ENCODE measurements around the gene ETS1.

Gene ETS1

DNA sequence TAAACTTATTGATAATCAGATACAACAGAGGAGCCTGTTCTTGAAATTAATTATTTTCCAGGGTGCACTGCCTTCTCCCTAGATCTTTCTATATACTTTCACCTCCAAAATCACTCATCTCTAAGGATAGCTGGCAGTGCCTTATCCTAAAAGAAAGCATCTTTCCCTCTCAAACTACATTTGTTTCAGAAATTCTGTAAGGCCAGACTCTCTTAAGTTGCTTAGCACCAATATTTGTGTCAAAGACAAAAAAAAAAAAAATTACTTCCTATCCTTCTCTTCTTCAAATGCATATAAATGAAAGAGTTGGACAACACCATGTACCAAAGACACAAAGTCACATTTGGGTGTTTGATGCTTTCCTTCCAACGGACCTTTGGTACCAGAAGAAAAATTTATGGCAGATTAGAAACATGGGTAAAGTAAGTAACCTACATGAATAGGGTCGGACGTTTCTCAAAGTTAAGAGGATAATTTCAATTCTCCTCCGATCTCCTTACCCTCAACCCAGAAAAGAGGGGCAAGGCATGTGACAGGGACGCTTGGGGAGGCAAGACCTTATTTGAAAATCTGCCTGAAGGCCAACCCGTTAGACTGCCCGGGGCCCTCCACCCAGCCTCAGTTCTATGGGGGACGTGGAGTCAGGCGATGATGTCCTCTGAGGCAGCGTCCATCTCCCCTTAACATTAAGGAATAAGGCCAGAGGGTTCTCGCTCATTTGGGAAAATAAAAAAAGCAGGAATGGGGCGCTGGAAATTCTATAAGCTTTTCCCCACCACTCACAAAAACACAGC lies 66.3 kb downstream of the ETS1 start:
- DNase-seq: peak in 1 of 51 donors; percentile 23

DNA sequence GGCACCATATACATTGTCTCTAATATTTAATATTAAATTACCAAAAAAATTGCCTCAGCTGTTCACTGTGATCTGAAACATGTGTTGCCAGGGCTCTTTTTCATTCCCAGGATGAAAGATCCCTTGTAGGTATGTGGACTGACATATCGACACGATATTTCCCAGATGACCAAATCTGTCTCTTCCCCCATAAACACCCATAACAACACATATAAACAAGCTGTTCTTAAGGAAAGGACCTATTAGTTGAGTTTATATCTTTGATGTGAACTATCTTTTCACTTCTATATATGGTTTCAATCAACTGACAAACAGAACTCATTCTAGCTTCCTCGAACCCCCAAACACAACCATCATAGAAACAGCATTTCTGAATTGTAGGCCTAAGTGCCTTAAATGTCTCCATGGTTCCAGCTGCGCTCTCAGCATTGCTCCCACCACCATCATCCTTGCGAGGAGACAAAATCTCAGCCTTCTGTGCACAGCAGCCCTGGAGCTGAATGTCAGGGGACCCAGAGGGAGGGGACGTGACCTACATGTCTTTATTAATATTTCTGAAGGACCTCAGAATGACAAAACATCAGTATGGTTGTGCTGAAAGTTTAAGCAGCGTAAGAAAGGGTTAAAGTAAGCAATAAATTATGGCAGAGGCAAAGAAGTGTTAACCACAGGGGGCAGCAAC lies 67.0 kb downstream of the ETS1 start:
- DNase-seq: no peak

DNA sequence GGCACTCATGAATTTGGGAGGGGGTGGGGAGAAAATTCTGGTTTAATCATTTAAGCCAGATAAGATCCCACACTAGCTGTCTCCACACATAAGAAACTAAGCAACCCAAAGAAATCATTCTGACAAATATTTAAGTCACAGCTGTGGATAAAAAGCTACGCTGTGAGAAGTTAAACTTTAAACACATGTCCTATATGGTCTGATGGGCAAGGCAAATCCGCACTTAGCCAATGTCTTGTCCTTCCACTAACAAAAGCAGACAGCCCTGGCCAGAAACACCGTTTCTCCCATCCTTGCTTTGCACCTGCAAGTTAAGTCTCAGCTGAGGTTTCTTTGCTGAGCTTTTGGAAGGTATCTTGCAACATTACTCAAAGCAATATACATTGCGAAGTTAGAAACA lies 68.0 kb downstream of the ETS1 start:
- no peak for DNase-seq

DNA sequence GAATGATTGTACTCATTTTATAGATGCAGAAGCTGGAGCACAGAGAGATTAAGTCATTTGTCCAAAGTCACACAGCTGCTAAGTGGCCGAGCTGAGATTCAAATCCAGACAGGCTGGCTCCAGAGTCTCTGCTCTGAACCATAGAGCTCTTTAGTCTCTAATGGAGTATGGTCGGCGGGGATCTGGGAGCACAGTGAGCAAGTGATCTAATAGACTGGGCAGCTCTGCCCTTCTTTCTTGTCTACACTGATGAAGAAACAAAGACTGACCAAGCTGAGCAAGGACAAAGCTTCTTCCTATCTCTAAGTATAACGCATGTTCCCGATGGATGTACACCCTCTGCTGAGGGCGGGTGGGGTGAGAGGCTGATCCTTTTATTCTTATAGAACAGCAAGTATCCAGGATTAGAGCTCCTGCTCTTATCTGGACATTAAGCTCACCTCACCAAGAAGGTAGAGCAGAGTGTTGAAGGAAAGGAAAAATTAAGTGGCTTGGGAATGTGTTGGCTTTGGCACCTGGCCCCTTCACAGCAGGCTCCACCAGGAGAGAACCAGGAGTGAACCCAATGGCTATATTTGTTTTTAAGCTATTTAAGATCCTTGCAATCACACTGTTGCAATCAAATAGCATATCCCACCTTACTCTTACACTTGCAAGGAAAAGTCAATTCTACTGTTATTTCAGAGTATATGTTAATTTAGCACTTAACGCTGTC lies 68.7 kb downstream of the ETS1 start:
- no peak for DNase-seq

DNA sequence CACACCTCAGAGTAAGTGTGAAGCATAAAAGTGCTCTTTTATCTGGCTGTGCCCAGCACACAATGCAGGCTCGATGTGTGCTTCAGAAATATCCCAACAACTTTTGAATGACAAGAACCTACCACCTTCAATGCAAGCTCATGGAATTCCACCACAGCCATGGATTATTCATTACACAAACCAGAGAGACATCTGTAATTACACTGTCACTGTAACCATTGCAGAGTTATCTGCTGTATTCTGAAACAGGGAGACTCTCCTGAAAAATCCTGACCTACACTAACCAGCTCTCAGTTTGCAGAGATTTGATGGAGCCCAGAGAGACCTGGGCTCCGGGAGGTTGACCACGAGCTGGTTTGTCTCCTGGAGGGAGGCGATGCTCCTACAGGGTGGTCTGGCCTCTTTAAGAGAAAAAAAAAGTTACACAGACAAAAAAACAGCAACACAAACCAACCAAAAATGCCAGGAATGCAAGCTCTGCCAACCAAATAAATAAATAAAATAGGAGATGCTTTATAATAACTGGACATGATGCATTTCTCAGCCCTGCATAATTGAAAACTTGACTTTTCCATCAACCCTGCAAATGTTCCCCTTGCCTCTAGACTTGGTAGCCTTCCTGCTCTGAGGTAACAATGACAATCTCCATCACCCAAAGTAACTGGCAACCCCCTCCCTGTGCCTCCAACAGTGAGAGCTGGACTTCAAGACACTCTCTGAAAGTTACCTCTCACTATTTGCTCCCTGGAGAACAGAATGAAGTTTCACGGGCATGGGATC lies 69.7 kb downstream of the ETS1 start:
- DNase-seq: no peak

DNA sequence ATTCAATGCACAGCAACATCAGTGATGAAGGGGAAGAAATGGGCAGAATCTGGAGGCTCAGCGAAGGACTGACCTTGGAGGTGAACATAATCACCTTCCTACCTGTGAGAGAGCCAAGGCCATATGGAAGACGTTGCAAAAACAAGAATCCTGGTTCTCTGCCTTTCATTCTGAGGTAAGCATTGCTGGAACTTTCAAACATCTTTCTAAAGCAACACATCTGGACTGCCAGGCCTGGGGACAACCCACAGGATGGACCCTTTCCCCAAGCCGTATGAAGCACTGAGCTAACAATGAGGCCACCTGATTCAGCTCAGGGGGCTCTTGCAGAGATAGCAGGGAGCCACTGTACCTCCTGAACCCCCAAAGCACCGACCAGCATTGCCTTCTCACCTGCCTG lies 70.5 kb downstream of the ETS1 start:
- no peak for DNase-seq

DNA sequence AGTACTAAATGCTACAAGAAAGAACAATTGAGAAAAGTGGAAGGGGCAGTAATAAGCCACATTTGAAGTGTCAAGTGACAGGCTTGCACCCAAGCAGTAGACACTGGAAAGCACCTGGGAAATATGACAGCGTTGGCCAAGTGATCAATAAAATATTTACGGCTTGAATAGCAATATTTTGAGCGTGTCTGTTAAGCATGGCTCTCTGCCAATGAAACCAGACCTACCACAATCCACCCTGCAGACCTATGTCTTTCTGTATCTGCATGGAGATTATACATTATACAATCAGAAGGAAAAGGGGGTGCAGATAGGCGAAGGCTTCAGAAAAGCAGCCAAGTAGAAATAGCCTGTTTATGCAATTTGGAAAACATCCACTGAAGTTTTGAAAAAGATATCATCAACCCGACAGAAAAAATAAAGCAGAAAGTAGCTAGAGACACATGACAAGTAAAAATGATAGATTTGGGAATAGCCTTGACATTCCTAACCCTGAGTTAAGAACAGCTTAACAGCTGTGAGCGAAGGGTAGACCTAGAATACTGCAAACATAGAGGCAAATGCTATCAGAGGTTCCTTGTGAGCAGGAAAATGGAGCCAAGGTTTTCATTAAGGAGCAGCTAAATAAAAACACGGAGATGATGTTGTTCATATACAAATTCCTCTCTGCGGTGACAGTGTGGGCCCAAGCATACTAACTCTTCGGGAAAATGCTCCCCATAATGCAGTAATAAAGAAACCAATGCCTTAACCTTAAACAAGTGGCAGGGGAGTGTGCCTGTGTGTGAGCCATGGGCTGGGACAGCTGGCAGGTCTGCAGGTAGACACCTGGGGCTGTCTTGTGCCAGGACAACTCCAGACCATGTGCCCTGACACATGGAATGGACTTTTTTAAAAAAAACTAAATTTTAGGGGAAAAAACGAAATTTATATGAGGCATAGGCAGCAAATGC lies 71.3 kb downstream of the ETS1 start:
- no peak for DNase-seq

DNA sequence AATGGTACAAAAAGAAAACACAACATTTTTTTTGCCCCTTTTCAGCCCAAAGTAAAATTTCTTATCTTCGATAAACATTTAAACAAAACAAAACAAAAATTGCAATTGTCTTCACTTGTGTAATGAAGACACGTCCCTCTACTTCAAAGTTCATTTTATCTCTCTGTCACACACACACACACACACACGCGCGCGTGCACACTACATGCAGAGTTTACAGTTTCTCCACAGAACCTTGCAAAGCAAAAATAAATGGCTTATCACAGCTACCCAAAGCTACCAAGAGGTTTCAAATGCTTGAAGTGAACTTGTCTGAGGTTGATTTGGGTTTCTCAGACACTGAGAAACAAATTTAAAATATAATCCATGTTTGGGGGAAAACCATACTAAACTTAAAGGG lies 72.3 kb downstream of the ETS1 start:
- no peak for DNase-seq

DNA sequence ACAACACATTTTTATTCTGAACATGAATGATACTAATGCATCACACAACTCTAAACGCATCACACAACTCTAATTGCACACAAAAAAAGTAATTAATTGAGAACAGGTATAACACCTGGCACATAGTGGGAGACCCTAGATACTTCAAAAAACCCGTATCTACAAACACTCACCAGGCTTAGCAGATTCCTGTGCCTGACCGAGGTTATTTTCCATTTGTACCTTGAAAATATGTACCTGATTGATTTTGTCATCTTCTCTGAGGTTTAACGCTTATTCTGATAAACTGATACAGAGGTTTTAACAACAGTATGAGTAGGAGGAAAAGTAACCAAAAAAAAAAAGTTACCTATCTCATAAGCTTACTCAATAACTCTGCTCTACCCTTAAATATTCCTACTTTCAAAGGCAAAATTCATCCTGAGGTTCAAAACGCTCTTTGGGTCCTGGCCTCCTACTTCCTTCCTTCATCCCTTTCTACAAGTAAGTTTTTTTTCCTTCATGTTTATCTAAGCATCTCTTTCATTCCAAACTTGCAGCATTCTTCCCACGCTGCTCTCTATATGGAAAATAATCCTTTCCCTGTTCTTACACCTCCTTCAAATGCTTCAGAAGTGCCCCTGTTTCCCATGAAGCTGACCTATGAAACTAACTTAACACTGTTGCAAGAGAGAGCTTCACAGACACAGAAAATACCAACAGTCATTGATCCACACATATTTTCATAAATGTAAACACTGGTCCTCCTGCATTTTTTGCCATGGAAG lies 73.3 kb downstream of the ETS1 start:
- no peak for DNase-seq

DNA sequence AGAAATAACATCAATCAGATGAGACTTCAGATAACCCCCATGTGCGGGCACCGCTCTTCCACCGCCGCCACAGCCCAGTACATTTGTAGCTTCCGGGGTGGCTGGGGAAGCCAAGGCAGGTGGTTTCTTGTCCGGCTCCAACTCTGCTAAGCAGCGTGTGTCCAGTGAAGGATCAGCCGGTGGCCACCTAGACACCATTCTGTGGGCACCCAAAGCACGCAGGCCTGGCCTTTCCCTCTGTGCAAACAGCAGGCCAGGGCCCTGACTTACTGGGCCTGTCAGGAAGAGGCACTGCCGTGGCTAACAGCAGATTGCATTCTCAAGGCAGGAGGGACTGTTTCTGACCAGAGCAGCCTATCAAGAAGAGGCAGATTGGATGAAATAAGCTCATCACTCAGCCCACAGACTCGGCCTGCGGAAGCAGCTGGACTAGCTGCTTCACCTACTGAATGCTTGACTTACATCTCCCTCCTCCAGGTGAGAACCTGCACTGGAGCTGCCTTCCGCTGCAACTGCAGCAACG lies 74.8 kb downstream of the ETS1 start:
- no peak for DNase-seq

DNA sequence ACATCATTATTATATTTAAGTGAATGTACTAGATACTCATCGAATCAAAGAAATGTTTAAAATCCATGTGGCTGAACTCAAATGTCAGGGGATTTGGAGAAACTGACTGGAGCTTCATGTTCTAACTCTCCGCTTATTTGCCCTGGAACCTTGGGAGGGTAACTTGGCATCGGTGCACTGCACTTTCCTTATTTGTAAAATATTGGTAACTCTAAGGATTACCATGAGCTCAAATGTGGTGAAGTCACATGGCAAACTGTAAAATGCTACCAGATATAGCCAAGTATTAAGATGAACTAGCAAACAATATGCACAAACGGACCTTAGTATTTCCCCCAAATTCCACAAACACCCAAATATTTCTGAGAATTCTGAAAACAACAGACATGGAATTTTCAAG lies 75.6 kb downstream of the ETS1 start:
- DNase-seq: no peak

DNA sequence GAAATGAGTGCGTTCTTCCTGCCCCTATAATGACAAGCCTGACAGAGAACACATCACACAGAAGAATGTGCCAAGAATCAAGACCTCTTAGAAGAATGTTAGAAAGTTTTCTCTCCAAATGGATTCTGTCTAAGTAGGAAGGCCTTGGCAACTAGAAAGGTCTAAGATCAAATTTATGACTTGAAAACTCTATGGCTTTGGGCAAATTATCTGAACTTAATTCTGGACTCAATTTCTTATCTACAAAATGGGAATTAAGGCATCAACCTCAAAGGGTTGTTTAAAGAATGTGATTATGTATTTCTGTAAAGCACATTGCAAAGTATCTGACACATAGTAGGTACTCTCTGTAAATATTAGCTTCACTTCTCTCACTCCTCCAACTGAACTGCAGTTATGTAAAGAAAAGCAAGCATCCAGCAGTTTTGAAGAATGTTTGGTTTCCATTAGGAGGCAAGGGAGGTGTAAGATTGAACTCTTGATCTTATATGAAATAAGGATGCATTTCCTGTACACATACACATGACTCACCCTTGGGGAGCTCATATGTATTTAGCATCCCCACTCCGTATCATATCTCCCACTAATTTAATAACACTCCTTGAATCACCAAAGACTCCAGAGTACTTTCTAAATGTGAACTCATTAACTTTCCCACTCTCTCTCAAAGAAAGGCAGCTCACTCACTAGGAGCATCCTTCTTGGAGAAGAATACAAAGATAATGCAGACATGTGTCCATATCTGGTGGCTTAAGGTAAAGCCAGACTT lies 77.6 kb downstream of the ETS1 start:
- no peak for DNase-seq

DNA sequence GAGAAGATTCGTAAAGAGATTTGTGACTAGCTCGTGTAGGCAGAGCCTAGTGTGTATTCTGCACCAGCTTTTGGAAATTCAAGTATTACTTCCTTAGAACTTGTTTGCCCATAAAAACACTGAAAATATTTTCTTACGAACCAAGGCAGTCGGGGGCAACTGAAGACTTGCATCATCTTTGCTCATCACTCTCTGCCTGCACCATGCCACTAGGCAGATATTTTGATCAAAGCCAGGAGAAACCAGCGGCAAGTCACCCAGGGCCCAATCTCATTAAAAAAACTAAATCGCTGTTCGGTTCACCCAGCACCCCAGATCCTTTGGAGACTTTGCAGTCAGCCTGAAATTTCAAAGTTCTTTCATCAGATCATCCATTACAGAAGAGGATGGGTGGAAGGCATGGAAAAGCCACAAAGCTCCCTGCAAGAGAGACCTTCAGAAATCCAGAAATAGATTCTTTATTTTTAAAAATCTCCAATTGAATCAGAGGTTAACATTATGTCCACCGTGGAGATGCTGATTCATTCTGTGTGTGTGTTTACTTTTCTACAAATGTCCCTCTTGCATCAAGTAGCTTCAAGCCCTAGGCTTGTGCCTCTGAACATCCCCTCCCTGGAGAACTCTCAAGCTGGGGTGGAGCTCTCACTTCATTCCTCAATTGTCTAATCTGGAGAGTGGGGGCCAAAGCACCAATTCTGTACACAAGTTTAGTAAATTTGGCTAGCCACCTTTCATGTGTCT lies 78.4 kb downstream of the ETS1 start:
- no peak for DNase-seq

DNA sequence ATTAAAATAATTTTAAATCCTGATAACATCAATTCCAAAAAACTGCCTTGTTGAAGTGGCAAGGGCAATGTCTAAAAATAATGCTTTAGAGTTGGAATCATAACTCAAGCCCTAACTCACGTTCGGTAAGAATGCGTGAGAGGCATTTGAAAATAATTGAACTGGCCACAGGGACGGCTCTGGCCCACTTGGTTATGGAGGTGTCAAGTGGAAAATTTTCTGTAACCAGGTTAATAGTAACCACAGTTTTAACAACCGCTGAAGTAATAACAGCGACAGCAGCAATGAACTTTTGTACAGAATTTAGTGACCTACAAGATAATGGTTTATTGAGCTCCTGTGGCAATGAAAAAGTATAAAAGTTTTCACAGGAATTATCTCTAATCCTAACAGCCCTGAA lies 79.4 kb downstream of the ETS1 start:
- no peak for DNase-seq

DNA sequence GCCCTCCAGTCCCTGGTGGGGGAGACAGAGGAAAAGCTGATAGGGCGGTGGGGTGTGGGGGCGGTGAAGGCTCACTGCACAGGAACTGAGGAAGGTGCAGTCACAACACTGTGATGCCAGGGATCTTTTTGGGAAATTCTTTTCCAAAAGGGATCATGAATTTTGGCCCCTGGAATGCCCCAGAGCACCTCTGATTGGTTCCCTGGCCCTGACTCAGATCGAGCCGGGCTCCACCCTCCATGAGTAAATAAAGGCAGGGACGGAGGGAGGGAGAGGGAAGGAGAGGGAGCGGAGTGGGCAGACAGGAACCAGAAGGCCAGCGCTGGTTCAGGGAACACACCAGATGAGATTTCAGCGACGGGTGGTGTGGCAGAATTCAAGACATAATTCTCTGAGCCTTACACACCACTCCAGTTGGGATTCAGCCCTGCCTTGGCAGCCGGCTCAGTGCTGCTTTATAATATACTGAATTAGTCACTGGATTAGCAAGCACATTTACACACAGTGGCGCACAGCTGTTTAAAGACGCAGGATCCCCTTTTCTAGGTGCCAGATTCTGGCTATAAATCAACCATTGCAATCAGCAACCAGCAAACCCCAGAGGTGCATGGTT lies 80.3 kb downstream of the ETS1 start:
- DNase-seq: peak in 11 of 51 donors; percentile 11 to 64 (median 26)

DNA sequence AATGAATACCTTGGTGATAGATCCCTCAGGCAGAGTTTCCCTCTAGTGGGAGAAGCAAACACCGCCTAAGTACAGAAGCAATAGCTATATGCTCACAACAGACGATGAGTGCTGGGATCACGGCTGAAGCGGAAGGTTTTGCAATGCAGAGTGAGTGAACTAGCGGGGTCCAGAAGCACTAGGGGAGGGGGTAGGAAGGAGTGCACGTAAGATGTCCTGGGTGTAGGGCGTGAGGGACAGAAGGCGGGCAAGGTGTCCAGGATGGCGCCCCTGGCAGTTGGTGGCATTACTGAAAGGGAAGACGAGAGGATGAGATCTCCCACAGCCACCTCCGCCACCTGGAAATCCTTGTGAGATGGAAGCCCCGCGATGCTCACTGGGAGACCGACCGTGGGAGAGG lies 81.0 kb downstream of the ETS1 start:
- no peak for DNase-seq

DNA sequence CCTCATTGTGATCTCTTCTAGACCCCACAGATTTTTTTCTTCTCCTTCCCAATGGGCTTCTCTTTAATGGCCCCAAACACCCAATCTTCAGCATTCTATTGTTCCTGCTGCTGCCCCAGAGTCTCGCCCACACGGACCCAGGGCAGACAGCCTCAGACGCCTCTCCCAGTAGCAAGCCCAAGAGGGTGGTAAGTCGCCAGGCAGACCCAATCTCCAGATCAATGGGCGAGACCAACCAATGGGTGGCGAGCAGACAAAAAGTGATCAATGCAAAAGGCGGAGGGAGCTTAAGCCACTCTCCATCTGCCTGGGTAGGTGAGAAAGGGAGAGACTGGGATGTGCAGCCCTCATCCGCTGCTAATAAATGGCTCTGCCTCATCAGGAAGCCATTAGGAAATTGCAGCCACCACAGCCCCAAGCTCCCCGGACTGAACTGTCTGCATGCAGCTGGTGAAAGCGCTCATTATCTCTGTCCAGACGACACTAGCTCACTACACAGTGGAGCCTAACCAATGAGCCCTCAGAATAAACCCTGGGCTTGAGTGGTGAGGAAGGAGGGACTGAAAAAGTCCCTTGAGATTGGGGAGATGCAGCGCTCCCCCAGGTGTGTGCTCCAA lies 81.8 kb downstream of the ETS1 start:
- DNase-seq: peak in 5 of 51 donors; percentile 29 to 46 (median 32)

All from hypothalamus (tissue), 51 donors.